HG02943 (cell line): ENCODE measurements around the gene AP1G1.
"Not testable (repeated sequence)": the region's sequence is repeated elsewhere in the genome, so short reads cannot be mapped to it uniquely, and the experiment has no call there.

Source experiments
- ATAC-seq: cut with Tn5 transposase; IDR thresholded peaks from one replicate; pipeline ENCODE4 v1.9.1; 2021; ENCODE audit warnings: mild to moderate bottlenecking, low read depth, moderate library complexity; ENCODE audit not compliant: unreplicated experiment

The AP1G1 gene

DNA sequence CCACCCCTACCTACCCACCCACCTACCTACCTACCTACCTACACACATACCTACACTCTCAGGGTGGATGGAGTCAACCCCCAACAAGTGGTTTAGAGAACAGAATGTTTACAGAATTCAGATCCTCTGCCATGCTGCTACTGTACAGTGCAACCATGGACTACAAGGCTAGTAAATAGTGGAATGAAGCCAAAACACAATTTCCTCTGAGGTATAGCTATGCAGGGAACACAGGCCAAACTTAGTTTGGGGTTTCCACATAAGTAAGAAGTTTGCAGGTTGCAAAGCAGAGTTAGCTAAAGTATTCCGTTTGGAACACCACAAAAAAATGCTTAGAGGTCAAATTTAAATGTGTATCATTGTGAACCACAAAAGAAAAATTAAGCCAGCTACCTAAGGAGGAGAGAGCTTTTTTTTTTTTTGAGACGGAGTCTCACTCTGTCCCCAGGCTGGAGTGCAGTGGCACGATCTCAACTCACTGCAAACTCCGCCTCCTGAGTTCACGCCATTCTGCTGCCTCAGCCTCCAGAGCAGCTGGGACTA, 2.7 kb upstream of the AP1G1 start:
- ATAC-seq, result no peak

DNA sequence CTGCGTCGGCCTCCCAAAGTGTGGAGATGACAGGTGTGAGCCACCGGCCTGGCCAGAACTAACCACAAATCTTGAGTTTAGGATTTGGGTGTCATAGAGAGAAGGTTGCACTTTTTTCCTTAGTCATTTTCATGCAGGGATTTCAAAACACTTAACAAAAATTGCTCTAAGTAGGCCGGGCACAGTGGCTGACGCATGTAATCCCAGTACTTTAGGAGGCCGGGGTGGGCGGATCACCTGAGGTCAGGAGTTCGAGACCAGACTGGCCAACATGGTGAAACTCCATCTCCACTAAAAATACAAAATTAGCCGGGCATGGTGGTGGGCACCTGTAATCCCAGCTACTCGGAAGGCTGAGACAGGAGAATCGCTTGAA, 1.5 kb upstream of the AP1G1 start:
- ATAC-seq, result not testable (repeated sequence)

DNA sequence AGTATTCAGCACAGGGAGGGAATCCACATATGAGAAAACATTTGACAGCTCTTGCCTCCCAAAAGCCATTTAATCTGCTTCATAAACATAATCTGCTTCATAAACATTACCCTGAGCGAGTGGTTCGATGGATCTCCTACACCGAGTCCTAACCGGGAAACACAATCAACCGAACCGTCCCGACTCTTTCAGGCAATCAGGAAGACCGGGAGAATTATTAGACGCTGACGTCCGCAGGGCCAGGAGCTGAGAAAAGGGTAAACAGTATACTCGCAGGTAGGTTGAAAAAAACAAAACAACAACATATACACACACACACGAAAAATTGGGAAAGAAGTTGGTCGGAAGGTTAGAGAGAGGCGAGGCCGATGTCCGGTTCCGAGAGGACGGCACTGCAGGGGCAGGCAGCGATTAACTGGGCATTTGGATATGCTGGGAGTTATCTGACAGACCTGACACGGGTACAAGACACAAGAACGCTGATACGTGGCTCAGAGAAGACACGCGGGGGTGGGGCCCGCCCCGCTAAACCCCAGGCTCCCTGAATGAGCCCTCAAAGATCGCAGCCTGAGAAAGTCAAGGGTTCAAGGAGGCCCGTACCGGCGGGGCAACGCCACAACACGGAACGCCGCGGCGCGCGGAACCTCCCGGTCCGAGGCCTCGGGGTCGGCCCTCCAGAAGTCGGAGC, 585 bp downstream of the AP1G1 start:
- ATAC-seq, result no peak

DNA sequence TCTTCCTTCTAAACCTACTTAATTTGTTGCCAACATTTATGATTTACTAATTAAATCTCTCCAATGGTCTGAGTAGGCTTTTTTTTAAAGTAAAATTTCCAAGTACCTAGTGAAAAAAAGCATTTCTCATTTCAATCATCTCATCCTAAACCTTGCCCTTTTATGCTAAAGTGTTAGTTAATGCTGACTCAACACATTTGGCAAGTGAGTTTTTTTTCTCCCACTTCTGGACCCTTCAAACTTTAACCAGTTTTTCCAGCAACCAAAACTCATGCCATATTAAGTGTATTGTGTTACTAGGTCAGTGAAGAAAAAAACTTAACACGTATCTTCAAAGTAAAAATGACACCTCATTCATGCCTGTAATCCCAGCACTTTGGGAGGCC, 5.3 kb downstream of the AP1G1 start:
- ATAC-seq, result no peak

DNA sequence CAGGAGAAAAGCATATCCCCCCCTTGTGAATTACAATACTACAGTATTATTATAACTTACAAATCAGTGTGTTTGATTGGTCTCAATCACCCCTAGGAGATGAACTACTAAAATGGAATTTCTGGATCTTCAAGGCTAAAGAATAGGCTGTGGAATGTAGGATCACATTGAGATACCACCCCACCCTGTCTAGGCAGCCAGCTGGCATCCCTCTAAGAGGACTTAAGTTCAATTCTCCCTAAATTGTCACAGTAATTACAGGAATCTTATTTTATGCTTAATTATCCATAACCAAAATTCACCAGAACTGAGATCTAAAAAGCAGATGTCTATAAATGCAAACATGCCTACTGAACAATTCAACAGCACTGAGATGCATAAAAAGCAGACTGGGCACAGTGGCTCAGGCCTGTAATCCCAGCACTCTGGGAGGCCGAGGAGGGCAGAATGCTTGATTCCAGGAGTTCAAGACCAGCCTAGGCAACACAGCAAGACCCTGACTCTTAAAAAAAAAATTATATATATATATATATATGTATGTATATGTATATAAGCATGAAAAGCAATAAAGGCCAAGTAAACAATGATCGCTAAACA, 12.0 kb downstream of the AP1G1 start:
- no peak for ATAC-seq

DNA sequence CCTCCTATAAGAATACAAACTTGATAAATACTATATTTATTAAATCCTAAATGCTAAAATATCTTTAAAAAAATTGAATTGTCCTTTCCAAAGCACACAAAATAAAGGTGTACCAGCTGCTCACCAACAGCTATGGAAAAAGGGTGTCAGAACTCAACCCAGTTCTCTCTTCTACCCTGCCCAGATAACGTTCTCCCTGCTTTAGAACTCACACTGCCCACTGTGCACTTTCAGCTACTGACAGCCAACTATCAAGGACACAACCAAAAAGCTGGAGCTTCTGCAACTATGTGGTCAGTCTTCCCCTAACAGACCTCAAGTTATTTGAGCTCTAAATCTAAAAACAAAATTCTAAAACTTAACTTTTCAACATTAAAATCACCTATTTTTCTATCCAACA, 13.7 kb downstream of the AP1G1 start:
- no peak for ATAC-seq

DNA sequence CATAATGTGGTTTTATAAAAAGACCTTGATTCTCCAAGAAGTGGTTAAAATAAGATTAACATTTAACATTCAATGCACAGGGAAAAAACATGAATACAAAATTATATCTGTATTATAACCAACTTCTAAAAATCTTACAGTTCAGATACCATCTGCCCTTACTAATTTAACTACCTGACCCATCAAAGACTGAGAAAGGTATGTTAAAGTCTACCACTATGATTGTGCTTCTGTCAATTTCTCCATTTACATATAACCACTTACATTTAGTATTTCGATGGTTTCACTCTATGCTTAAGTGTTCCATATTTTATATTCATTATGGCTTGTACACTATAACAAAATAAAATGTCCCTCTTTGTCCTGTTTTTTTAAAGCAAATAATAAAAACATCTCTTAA, 14.6 kb downstream of the AP1G1 start:
- ATAC-seq, result no peak

DNA sequence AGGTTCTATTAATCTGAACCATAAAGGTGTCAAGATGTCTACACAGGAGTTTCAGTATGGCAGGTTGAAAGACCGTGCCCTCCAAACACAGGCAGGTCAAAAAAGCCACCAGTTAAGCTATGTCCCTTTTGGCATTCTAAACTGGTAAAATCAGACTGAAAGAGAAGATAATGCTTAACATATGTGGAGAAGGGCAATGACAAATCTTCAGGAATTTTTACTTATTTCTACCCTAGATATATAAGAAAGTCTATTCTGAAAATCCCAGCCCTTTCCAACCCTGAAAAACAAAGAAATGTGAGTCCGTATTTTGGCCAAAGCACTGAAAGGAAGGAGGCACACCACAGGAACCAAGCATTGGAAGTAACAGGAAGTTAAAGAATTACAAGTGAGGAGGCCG, 16.5 kb downstream of the AP1G1 start:
- no peak for ATAC-seq

DNA sequence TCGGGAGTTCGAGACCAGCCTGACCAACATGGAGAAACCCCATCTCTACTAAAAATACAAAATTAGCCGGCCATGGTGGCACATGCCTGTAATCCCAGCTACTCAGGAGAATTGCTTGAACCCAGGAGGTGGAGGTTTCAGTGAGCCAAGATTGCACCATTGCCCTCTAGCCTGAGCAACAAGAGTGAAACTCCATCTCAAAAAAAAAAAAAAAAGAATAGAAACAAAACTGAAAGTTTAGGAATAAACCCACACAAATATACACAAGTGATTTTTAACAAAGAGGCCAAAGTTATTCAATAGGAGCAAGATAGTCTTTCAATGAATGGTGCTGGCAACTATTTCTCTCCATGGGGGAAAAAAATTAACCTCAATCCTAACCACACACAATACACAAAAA, 18.3 kb downstream of the AP1G1 start:
- ATAC-seq, result not testable (repeated sequence)

DNA sequence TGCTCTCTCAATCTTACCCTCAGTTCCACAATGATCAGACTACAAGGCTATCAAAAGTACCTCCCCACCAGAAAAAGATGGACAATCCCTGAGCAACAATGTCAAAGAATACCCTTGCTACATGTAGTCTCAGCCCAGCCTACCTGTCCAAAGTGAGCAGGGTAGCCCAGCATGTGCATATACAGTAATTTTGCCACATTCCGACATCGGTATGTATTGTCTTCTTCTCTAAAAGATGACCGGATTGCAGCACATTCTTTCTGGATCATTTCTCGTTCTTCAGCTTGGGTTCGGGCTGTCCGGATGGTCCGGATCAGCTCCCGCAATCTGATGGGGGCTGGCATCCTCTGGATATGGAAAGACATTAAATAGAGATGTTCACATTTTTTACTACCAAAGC, 19.5 kb downstream of the AP1G1 start:
- ATAC-seq, result no peak

DNA sequence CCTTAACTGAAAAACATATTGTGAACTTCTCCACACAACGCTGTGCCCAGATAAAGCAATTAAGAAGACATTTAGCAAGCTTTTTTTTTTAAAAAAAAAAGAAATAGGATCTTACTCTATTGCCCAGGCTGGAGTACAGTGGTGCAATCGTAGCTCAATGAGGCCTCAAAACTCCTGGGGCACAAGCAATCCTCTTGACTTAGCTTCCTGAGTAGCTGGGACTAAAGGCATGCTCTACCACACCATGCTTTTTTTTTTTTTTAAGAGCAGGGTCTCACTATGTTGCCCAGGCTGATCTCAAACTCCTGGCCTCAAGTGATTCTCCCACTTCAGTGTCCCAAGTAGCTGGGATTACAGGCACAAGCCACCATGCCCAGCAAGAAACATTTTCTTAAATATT, 20.1 kb downstream of the AP1G1 start:
- ATAC-seq, result no peak

DNA sequence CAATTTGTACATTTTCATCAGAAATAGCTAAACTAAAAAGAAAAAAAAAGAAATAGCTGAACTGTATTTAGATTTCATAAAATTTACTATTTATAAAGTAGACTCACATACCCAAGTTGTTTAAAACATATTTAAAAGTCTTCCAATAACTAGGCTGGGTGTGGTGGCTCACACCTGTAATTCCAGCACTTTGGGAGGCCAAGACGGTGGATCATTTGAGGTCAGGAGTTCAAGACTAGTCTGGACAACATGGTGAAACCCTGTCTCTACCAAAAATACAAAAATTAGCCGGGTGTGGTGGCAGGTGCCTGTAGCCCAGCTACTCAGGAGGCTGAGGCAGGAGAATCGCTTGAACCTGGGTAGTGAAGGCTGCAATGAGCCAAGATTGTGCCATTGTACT, 23.5 kb downstream of the AP1G1 start:
- not testable (repeated sequence) for ATAC-seq

DNA sequence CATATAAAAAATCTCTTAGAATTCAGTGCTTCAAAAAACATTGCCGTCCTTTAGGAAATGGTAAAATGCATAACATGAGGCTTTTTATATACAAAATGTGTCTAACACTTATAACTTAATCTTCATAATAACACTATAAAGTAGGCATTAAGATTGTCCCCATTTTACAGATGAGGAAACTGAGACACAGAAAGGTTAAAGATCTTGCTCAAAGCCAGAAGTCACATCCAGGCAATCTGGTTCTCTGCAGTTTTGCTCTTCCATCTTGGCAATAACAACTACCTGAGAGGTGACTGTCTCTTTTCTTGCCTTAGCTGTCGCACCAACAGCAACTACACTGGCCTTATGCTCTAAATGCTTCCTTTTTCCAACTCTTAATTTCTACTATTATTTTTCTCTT, 24.5 kb downstream of the AP1G1 start:
- no peak for ATAC-seq

DNA sequence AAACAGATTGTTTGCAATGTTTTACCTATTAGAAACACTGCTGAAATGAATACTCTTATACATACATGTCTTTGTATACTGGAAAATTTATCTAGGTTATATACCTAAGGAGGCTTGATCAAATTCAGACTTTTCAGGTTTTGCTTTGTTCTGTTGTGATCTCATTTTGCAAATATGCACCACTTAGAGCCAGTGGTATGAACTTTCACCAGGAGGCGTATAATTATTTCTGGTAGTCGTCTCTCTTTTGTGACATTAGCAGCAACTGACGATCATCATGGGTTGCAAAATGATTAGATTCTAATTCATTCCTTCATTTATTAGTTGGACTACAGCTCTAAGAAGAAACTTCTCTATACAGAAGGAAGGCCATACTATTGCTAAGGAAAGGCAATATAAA, 26.9 kb downstream of the AP1G1 start:
- ATAC-seq, result no peak

DNA sequence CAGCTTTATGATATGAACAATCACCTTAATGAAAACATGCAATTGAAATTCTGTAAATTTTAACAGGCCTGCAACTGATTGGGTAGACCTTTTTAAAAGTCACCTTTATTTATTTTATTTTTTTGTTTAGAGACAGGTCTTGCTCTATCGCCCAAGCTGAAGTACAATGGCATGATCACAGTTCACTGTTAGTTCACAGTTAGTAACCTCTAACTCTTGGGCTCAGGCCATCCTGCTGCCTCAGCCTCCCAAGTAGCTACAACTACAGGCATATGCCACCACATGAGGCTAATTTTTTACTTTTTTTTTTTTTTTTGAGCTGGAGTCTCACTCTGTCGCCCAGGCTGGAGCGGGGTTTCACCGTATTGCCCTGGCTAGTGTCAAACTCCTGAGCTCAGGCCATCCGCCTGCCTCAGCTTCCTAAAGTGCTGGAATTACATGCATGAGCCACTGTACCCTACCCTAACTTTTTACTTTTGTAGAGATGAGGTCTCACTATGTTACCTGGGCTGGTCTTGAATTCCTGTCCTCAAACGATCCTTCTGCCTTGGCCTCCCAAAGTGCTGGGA, 28.0 kb downstream of the AP1G1 start:
- ATAC-seq, result no peak

DNA sequence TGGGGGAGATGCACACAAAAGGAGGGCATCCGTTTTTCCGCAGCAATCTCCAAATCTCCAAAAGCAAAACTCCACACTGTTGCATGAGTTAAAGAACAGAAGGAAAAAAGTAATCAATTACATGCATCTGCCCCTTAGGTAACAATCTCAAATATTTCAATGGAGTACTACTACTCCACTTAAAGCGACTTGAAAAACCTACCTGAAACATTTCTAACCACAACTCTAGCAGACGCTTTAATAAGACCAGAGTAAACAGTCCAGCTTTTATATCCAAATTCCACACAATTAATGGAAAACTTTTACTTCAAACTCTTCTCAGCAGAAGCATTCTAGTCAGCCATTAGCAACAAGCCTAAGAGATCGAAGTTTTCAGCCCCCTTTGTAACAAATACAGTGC, 29.9 kb downstream of the AP1G1 start:
- no peak for ATAC-seq

DNA sequence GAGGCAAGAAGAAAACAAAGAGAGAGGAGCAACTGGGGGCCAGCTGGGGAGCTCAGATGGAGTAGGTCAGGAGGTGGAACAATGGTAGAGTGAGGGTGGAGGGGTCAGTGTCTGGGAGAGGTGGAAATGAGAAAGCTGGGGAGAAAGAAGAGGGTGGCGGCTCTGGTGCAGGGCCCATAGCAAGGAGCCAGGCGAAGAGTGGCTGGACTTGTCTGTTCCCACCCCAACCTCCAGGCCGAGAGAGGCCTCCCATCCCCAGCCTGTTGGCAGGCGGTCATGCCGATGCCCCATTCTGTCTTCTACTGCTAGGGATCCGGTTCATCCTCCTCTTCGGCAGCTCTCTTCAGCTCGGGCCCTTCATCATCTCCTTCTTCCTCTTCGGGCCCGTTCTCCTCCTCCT, 31.3 kb downstream of the AP1G1 start:
- no peak for ATAC-seq

DNA sequence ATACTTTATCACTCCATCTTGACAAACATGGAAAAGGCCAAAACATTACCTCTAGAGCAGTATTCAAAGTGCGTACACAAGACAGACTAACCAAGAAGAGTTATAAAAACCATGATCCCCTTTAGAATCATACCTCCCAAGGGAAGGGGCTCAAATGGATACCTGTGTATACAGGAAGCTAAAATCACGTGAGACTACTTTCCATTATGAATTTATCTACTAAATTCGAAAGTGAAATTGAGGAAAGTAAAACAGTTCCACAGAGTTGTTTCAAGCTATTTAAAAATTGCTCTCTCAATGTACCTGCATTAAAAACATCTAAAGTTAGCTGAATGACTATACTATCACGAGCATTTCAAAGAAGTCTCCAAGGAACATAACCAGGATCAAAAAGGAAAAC, 32.7 kb downstream of the AP1G1 start:
- no peak for ATAC-seq

DNA sequence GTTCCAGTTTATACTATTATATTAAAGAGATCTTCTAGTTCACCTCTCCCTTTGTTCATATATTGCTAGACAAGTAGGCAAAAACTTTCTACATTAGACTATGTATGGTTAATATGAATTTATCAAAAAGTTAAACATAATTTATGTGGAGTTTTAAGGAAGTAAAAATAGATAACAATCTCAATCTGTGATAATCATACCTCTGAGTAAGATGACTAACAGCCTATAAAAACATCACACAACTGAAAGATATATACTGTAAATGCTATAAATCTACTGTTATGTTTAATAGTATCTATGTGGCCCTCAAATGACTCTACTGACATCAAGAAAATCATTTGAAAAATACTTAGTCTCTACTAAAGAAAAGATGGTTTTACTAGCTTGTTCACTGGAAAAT, 37.1 kb downstream of the AP1G1 start:
- ATAC-seq, result no peak

DNA sequence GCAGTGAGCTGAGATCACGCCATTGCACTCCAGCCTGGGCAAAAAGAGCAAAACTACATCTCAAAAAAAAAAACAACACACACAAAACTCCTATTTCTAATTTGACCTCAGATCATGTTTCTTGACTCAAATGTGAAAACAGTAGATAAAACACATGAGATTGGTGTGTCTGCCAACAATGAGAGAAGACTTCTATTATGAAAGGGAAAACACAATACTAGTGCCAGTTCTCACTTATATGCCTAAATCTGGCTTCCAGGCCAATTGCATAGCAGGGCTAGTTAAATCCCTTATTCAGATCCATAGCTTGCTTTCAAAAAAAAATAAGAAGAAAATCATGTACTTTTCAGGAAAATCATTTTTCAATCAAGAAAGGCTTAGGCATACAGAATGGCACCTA, 39.4 kb downstream of the AP1G1 start:
- no peak for ATAC-seq

DNA sequence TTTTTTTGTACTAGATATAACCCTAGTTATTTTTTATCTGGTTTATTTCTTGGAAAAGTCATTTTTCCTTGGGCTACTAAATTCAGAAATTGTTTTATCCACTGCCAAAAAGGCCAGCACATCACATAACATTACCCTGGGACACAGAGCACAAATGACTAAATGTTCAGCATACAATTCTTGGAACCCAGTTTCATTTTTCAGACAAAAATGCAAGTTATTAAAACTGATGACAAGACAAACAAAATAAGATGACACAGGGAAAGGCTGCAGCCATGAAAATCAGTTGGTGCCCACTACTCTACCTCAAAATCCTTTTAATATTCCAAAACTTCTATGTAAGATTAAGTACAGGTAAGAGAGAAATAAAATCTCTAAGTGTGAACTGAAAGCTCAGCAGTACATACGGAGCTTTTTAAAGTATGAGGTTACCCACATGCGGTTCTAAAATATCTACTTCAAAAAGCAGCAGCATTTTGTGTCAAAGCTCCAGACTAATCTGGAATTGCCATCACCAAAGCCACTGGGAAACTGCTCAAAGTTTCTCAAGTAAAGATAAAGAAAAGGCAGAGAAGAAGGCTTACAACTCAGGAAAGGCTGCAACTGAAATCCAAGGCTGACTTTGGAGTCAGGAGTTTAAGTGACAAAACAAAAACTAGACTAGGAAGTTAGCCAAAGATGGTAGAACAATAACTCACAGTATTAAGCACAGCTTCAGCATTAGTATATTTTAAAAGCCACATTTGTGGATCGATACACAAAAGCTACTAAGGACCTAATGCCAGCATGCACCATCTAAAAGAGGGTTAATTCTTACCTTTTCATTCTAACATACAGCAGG, 41.4 kb downstream of the AP1G1 start:
- no peak for ATAC-seq
